ENCODE results near the gene PNLIPRP1. TPM values are rescaled to one million over a fixed set of nuclear protein-coding genes. Genes with fewer than 3 reads are reported as not detected.

Gene PNLIPRP1
- total and polyA plus RNA-seq, 2 of the 4 experiments (the other 2 are of a cell fraction), result not detected

DNA sequence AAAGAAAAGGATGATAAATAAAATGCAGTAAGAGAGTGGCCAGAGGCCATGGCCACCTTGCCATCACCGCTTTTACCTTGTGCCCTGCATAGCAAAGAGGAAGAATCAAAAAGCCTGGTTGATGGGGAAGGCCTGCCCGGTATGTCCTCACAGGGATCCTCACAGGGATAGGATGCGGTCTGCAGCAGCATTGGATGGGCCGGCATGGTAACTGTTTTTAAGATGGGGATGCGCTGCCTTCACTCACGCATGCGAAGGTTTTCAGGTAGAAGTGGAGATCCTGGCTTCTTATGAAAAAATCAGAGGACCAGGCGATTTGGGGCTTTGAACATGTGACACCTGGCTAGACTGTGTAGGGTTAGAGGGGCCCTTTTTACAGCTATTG, 42.4 kb downstream of the PNLIPRP1 start:
- H2AK9ac ChIP-seq (replicated peaks; ENCODE audit: low read depth, low read length, poor library complexity), result no peak overlapping the region
- in situ Hi-C loops (cut with MboI; ENCODE audit: low sequenced_read_pairs), result no loop called here
- ATAC-seq (ENCODE audit: low read depth) (no peak), DNase-seq (no peak)
- H3K4me2 ChIP-seq (ENCODE audit: low read depth, low read length), result no peak overlapping the region
- no peak overlapping the region for H2AFZ ChIP-seq (replicated peaks; ENCODE audit: low read length, poor library complexity)
- H3K56ac ChIP-seq (ENCODE audit: extremely low read depth, insufficient read depth, low read length), result no peak overlapping the region
- no peak overlapping the region for H4K5ac ChIP-seq (ENCODE audit: low read depth, low read length)
- H4K8ac ChIP-seq (ENCODE audit: low read depth in 2 of 2, low read length in 2 of 2), result no peak overlapping the region
- H3K14ac ChIP-seq (replicated peaks; ENCODE audit: low read depth, low read length), result no peak overlapping the region
- no peak overlapping the region for H3K27ac ChIP-seq (ENCODE audit: insufficient read depth, low read length)
- H4K91ac ChIP-seq (ENCODE audit: insufficient read depth, low read depth, low read length), result no peak overlapping the region
- CTCF ChIA-PET, result no interaction called here
- H2BK5ac ChIP-seq (ENCODE audit: low read depth, low read length, poor library complexity, severe bottlenecking), result no peak overlapping the region
- H3K9ac ChIP-seq (ENCODE audit: low read depth, low read length), result no peak overlapping the region
- 98% methylated on average over 7 of the region's 8 CpGs; no CpG with 5 or more reads in 1 of the 2 experiments for WGBS, 2 experiments (ENCODE audit: extremely low coverage in 2 of 2, insufficient read length in 1 of 2)
- no peak overlapping the region for H2BK20ac ChIP-seq (ENCODE audit: low read depth, low read length)
- no peak overlapping the region for H3K18ac ChIP-seq (ENCODE audit: low read depth, low read length)
- H2BK15ac ChIP-seq (ENCODE audit: low read depth, low read length), result no peak overlapping the region
- H3K4me1 ChIP-seq (ENCODE audit: control insufficient read depth, insufficient read depth, low read length), result no peaks in the 10 kb centered on the region
- BruUV-seq (replicated peaks), result no TSS peak
- no peaks in the 10 kb centered on the region for H3K9me1 ChIP-seq (ENCODE audit: insufficient read depth, low read length)
- no peaks in the 10 kb centered on the region for H4K20me1 ChIP-seq (ENCODE audit: insufficient read depth, low read length)
- dilution Hi-C loops (cut with HindIII; ENCODE audit: low sequenced_read_pairs, unreplicated experiment), result no loop called here
- TF ChIP-seq CEBPB (IDR thresholded peaks at IDR 0.05; ENCODE audit: low read depth, low read length) (no peak), RCOR1 (IDR thresholded peaks at IDR 0.05; ENCODE audit: insufficient replicate concordance, low read length) (no peak), MXI1 (IDR thresholded peaks at IDR 0.05; ENCODE audit: borderline replicate concordance, low read depth, low read length) (no peak), FOS (IDR thresholded peaks at IDR 0.05; ENCODE audit: low read depth, low read length) (no peak)
- no peak overlapping the region for H3K4me3 ChIP-seq (ENCODE audit: insufficient read depth, low read depth, low read length)
- intact Hi-C loops (cut with micrococcal nuclease), result no loop called here
- no peak overlapping the region for H3K23ac ChIP-seq (ENCODE audit: low read depth, low read length)
- no peaks in the 10 kb centered on the region for H3K36me3 ChIP-seq (ENCODE audit: control insufficient read depth, insufficient read depth, low read length)
- H2AK5ac ChIP-seq (ENCODE audit: low read depth, low read length), result no peak overlapping the region
- H2BK120ac ChIP-seq (ENCODE audit: low read depth, low read length), result no peak overlapping the region
- POLR2A ChIA-PET (ENCODE audit: unreplicated experiment), result no interaction called here
- no peaks in the 10 kb centered on the region for H3K9me3 ChIP-seq (ENCODE audit: control insufficient read depth, insufficient read depth, low read length)
- H3K27me3 ChIP-seq (ENCODE audit: control insufficient read depth, insufficient read depth, low read length), result peaks cover 4% of the 10 kb centered on the region
- H3K79me1 ChIP-seq (ENCODE audit: low read depth in 1 of 2, low read length in 2 of 2), result no peaks in the 10 kb centered on the region
- no peak overlapping the region for H3K4ac ChIP-seq (ENCODE audit: low read depth, low read length)

All from IMR-90 (cell line).